SK-N-SH (cell line): Measurements from ENCODE around the gene STK32A. TPM values are rescaled to one million over a fixed set of nuclear protein-coding genes. Genes with fewer than 3 reads are reported as not detected.

Experiments
- CTCF ChIA-PET: fragments of 300-600, 350-600 bp; formaldehyde crosslinking; extraction: SDS; loops from one replicate; lab custom pipeline; 2021; lab: Yijun Ruan, JAX
- POLR2A ChIA-PET: fragments of 350-600 bp; sonication (Branson Sonifier 250); formaldehyde crosslinking; extraction: SDS; loops from one replicate; lab custom pipeline; 2020; ENCODE audit warnings: antibody characterized with exemption, inconsistent platforms; lab: Yijun Ruan, JAX
- DNase-seq: peaks from one replicate; pipeline ENCODE4 v3.0.0; 2012
- H2AFZ ChIP-seq: fragments of 200-600 bp; sonication (generic); 2 replicates; pipeline ENCODE4 v1.8.1; 2016; ENCODE audit warnings: antibody characterized with exemption, mild to moderate bottlenecking, low read depth
- H3F3A ChIP-seq: fragments of 200-600 bp; sonication (generic); replicated peaks from 2 replicates; pipeline ENCODE3; 2016; ENCODE audit warnings: antibody characterized with exemption, mild to moderate bottlenecking; ENCODE audit not compliant: insufficient read depth
- H3K27ac ChIP-seq, 2 experiments: fragments of 200-500 bp in 1 of 2; fragments of 200-600 bp in 1 of 2; sonication (Bioruptor generic) in 1 of 2; sonication (generic), shearing (Covaris generic) in 1 of 2; 2 replicates each; pipeline versions ENCODE4 v1.5.1 to v1.6.1; 2014 to 2016; ENCODE audit warnings: low read depth in 2 of 2, inconsistent platforms in 1 of 2, low read length in 1 of 2, mild to moderate bottlenecking in 1 of 2, mixed read lengths in 1 of 2
- H3K27me3 ChIP-seq: fragments of 200-600 bp; sonication (generic), shearing (Covaris generic); 2 replicates; pipeline ENCODE4 v1.6.1; 2016; ENCODE audit warnings: mixed run types; ENCODE audit not compliant: insufficient read depth
- H3K36me3 ChIP-seq, 2 experiments: fragments of 200-500 bp in 1 of 2; fragments of 200-600 bp in 1 of 2; sonication (Bioruptor generic) in 1 of 2; sonication (generic) in 1 of 2; replicated peaks in 1 of 2; 2 replicates each; pipeline versions ENCODE3 to v1.5.1; 2014 to 2016; ENCODE audit warnings: low read length in 1 of 2, mild to moderate bottlenecking in 1 of 2; ENCODE audit not compliant: insufficient read depth in 2 of 2, control insufficient read depth in 1 of 2
- H3K4me1 ChIP-seq, 2 experiments: fragments of 200-500 bp in 1 of 2; fragments of 200-600 bp in 1 of 2; sonication (Bioruptor generic) in 1 of 2; sonication (generic), shearing (Covaris generic) in 1 of 2; 2 replicates each; pipeline versions ENCODE4 v1.5.1 to v1.6.1; 2014 to 2016; ENCODE audit warnings: low read depth in 1 of 2, low read length in 1 of 2, mixed run types in 1 of 2; ENCODE audit not compliant: insufficient read depth in 2 of 2, control insufficient read depth in 1 of 2
- H3K4me2 ChIP-seq: fragments of 200-600 bp; sonication (generic), shearing (Covaris generic); 2 replicates; pipeline ENCODE4 v1.6.1; 2017; ENCODE audit warnings: mixed run types
- H3K4me3 ChIP-seq, 2 experiments: fragments of 200-500 bp in 1 of 2; fragments of 200-600 bp in 1 of 2; sonication (Bioruptor generic) in 1 of 2; sonication (generic), shearing (Covaris generic) in 1 of 2; 2 replicates each; pipeline versions ENCODE4 v1.5.1 to v1.8.1; 2014 to 2016; ENCODE audit warnings: low read depth in 2 of 2, inconsistent platforms in 1 of 2, low read length in 1 of 2, mild to moderate bottlenecking in 1 of 2, mixed read lengths in 1 of 2, moderate library complexity in 1 of 2
- H3K79me2 ChIP-seq: fragments of 200-600 bp; sonication (generic); 2 replicates; pipeline ENCODE4 v1.8.1; 2017; ENCODE audit warnings: mild to moderate bottlenecking; ENCODE audit not compliant: insufficient read depth
- H3K9ac ChIP-seq: fragments of 200-600 bp; sonication (generic); 2 replicates; pipeline ENCODE4 v1.6.1; 2017; ENCODE audit warnings: mixed run types
- H3K9me2 ChIP-seq: fragments of 200-600 bp; sonication (generic); 2 replicates; pipeline ENCODE4 v1.6.1; 2017; ENCODE audit warnings: mixed run types
- H3K9me3 ChIP-seq: fragments of 200-600 bp; sonication (generic); 2 replicates; pipeline ENCODE4 v1.6.1; 2017; ENCODE audit warnings: mixed run types, mild to moderate bottlenecking, moderate library complexity
- H4K20me1 ChIP-seq: fragments of 200-600 bp; sonication (generic); 2 replicates; pipeline ENCODE4 v1.6.1; 2017; ENCODE audit warnings: mild to moderate bottlenecking, mixed run types; ENCODE audit not compliant: insufficient read depth
- CHD2 ChIP-seq: fragments of 150-350 bp; IDR thresholded peaks from 2 replicates; pipeline ENCODE4 v1.6.1; 2018; ENCODE audit warnings: low read length; ENCODE audit not compliant: partially characterized antibody
- CTCF ChIP-seq: fragments of 200-600 bp; sonication (generic); IDR thresholded peaks from 2 replicates; pipeline ENCODE4 v1.6.1; 2017; ENCODE audit warnings: antibody characterized with exemption, mild to moderate bottlenecking, moderate library complexity
- EZH2phosphoT487 ChIP-seq: fragments of 200-600 bp; sonication (generic); IDR thresholded peaks from 2 replicates; pipeline ENCODE4 v1.6.1; 2017; ENCODE audit warnings: low read depth, mixed run types, mild to moderate bottlenecking, antibody characterized with exemption, moderate library complexity, borderline replicate concordance
- FOSL2 ChIP-seq: IDR thresholded peaks from 2 replicates; pipeline ENCODE4 v1.4.0; 2012; ENCODE audit warnings: low read depth, mild to moderate bottlenecking, moderate library complexity, borderline replicate concordance
- FOXJ3 ChIP-seq: sonication (generic); formaldehyde crosslinking; IDR thresholded peaks from 2 replicates; pipeline ENCODE4 v1.5.1; 2020; ENCODE audit warnings: mild to moderate bottlenecking, missing genetic modification reagents
- MEF2A ChIP-seq: IDR thresholded peaks from 2 replicates; pipeline ENCODE4 v1.4.0; 2012; ENCODE audit warnings: low read depth, borderline replicate concordance
- SMC3 ChIP-seq: IDR thresholded peaks from 2 replicates; pipeline ENCODE4 v1.6.1; 2012; ENCODE audit warnings: low read depth, low read length, improper control_type of control experiment
- TCF12 ChIP-seq: IDR thresholded peaks from 2 replicates; pipeline ENCODE4 v1.4.0; 2012
- USF2 ChIP-seq: fragments of 150-350 bp; IDR thresholded peaks from 2 replicates; pipeline ENCODE4 v1.6.1; 2017; ENCODE audit warnings: antibody characterized with exemption, low read length, low read depth, borderline replicate concordance
- WGBS: methylation state at CpG from one replicate; pipeline ENCODE4 v1.1.6; 2017; ENCODE audit warnings: low lambda C conversion rate; 5-methylcytosine and 5-hydroxymethylcytosine counted together
- polyA plus RNA-seq, 3 experiments: library from polyadenylated mRNA; depleted of rRNA; stranded (reverse); fragments of >200 nt; gene quantifications; 2 replicates each; pipeline ENCODE4 v1.2.3, GENCODE V29; 2012

The STK32A gene
- polyA plus RNA-seq, 1 of the 3 experiments (the other 2 are of a cell fraction), result 0.20 TPM

GRCh38 chr5:147381555-147381954, 146.7 kb downstream of the STK32A start:
- Histone ChIP-seq H3K9me3 (no peaks in the 10 kb centered on the region), H3K27me3 (no peaks in the 10 kb centered on the region), H3K79me2 (no peaks in the 10 kb centered on the region), H2AFZ (no peak overlapping the region), H3K9ac (no peak overlapping the region), H4K20me1 (no peaks in the 10 kb centered on the region), H3K9me2 (no peaks in the 10 kb centered on the region), H3K4me3 (no peak overlapping the region), H3K4me1 (peaks cover 0 to 24% of the 10 kb centered on the region in 2 experiments; a peak in 2 of 4 replicates), H3K36me3 (no peaks in the 10 kb centered on the region), H3K27ac (no peak overlapping the region), H3K4me2 (no peak overlapping the region), H3F3A (no peaks in the 10 kb centered on the region)
- no peak for TF ChIP-seq USF2
- TF ChIP-seq FOXJ3 (CRISPR knock-in tag), result no peak
- TF ChIP-seq EZH2phosphoT487, result no peak
- no peak for TF ChIP-seq TCF12
- no peak for TF ChIP-seq CTCF
- 57% methylated on average over 3 of the region's 3 CpGs for WGBS
- ChIA-PET CTCF (interaction anchor here (0.8 to 3.1 kb wide), 3 partner anchors 10 to 197 kb away, joined by 4 to 11 read pairs (median 10); no protein-coding TSS in a partner anchor), POLR2A (no interaction called here)
- no peak for DNase-seq

- Histone ChIP-seq H3K36me3 (no peaks in the 10 kb centered on the region), H3K4me1 (peaks cover 0 to 35% of the 10 kb centered on the region in 2 experiments; a peak in 2 of 4 replicates), H3K27ac (no peak overlapping the region; a peak in 1 of 4 replicates), H4K20me1 (no peaks in the 10 kb centered on the region), H3F3A (no peaks in the 10 kb centered on the region), H3K4me2 (no peak overlapping the region), H3K79me2 (no peaks in the 10 kb centered on the region), H3K27me3 (no peaks in the 10 kb centered on the region), H3K9ac (no peak overlapping the region), H2AFZ (no peak overlapping the region), H3K9me2 (no peaks in the 10 kb centered on the region), H3K4me3 (no peak overlapping the region), H3K9me3 (no peaks in the 10 kb centered on the region)
- CTCF ChIA-PET, result interaction anchor here (0.9 to 3.1 kb wide), 3 partner anchors 9 to 196 kb away, joined by 3 to 10 read pairs (median 3); no protein-coding TSS in a partner anchor
- DNase-seq, result no peak
- 89% methylated on average over 4 of the region's 4 CpGs for WGBS
- POLR2A ChIA-PET, result no interaction called here
- TF ChIP-seq FOSL2 (no peak), SMC3 (no peak), CTCF (no peak), CHD2 (no peak), USF2 (no peak), MEF2A (no peak)
These were observed 147.9 kb downstream of the STK32A start for GRCh38 chr5:147382776-147383175.
